CD14-positive monocyte (primary cell): ENCODE measurements around the gene BAAT. TPM values are rescaled to one million over a fixed set of nuclear protein-coding genes. Genes with fewer than 3 reads are reported as not detected.

ENCODE experiments used
- DNase-seq, 3 donors: peaks; one replicate each; pipeline ENCODE4 v3.0.0-alpha.2; 2011 to 2022
- H2AFZ ChIP-seq: 2 replicates; pipeline ENCODE4 v1.6.0; 2012; ENCODE audit warnings: mild to moderate bottlenecking, low read depth, low read length, inconsistent platforms; ENCODE audit not compliant: insufficient read depth, poor library complexity, severe bottlenecking
- H3K27ac ChIP-seq, 2 donors: 1 replicate in 1 of 2; 2 replicates in 1 of 2; pipeline ENCODE4 v1.5.1; 2012 to 2013; ENCODE audit warnings: low read length in 2 of 2, control low read depth in 1 of 2, inconsistent platforms in 1 of 2, low read depth in 1 of 2, mild to moderate bottlenecking in 1 of 2
- H3K27me3 ChIP-seq, 2 donors: one replicate each; pipeline versions ENCODE4 v1.6.0 to v1.6.1; 2011 to 2013; ENCODE audit warnings: low read length in 2 of 2; ENCODE audit not compliant: control insufficient read depth in 2 of 2, insufficient read depth in 2 of 2
- H3K36me3 ChIP-seq, 2 donors: replicated peaks in 1 of 2; 1 replicate in 1 of 2; 2 replicates in 1 of 2; pipeline versions ENCODE4 v1.5.1 to v1.6.1; 2012 to 2013; ENCODE audit warnings: low read length in 2 of 2, control low read depth in 1 of 2, inconsistent platforms in 1 of 2, mild to moderate bottlenecking in 1 of 2; ENCODE audit not compliant: insufficient read depth in 2 of 2, control insufficient read depth in 1 of 2
- H3K4me1 ChIP-seq, 2 donors: 1 replicate in 1 of 2; 2 replicates in 1 of 2; pipeline versions ENCODE4 v1.5.1 to v1.6.1; 2012 to 2013; ENCODE audit warnings: low read length in 2 of 2, control low read depth in 1 of 2, inconsistent platforms in 1 of 2, mild to moderate bottlenecking in 1 of 2, moderate library complexity in 1 of 2; ENCODE audit not compliant: insufficient read depth in 2 of 2, control insufficient read depth in 1 of 2
- H3K4me2 ChIP-seq: replicated peaks from 2 replicates; pipeline ENCODE3; 2012; ENCODE audit warnings: low read length, moderate library complexity, mild to moderate bottlenecking; ENCODE audit not compliant: poor library complexity, severe bottlenecking; ENCODE audit errors: extremely low read depth
- H3K4me3 ChIP-seq, 3 experiments: fragments of 200-600 bp in 1 of 3; sonication (generic) in 1 of 3; replicated peaks in 1 of 3; 1 replicate in 2 of 3; 2 replicates in 1 of 3; pipeline ENCODE4 v1.5.1; 2011 to 2013; ENCODE audit warnings: low read length in 3 of 3, mild to moderate bottlenecking in 3 of 3, control low read depth in 2 of 3, low read depth in 2 of 3, inconsistent platforms in 1 of 3, moderate library complexity in 1 of 3
- H3K79me2 ChIP-seq: 2 replicates; pipeline ENCODE4 v1.6.0; 2012; ENCODE audit warnings: mild to moderate bottlenecking, control low read depth, inconsistent platforms, low read length, moderate library complexity; ENCODE audit not compliant: insufficient read depth
- H3K9ac ChIP-seq: 2 replicates; pipeline ENCODE4 v1.6.0; 2017; ENCODE audit warnings: low read length, mild to moderate bottlenecking; ENCODE audit not compliant: insufficient read depth, poor library complexity, severe bottlenecking
- H3K9me3 ChIP-seq, 2 donors: replicated peaks in 1 of 2; 1 replicate in 1 of 2; 2 replicates in 1 of 2; pipeline versions ENCODE4 v1.5.1 to v1.6.1; 2012 to 2013; ENCODE audit warnings: low read length in 2 of 2, control low read depth in 1 of 2; ENCODE audit not compliant: control insufficient read depth in 1 of 2, insufficient read depth in 1 of 2
- H4K20me1 ChIP-seq: 2 replicates; pipeline ENCODE4 v1.6.0; 2012; ENCODE audit warnings: mild to moderate bottlenecking, low read length, control low read depth, moderate library complexity; ENCODE audit not compliant: insufficient read depth
- H3K27ac Mint-ChIP-seq, 7 donors: one replicate each; pipeline ENCODE4 v1.8.0; 2020; ENCODE audit warnings: mild to moderate bottlenecking in 7 of 7, mixed read lengths in 7 of 7, moderate library complexity in 6 of 7, inconsistent platforms in 2 of 7
- H3K27me3 Mint-ChIP-seq, 3 donors: one replicate each; pipeline ENCODE4 v1.8.0; 2021 to 2022; ENCODE audit warnings: low read depth in 3 of 3, mild to moderate bottlenecking in 3 of 3, mixed read lengths in 3 of 3, moderate library complexity in 3 of 3, inconsistent platforms in 1 of 3
- H3K36me3 Mint-ChIP-seq, 2 donors: one replicate each; pipeline ENCODE4 v1.8.0; 2020; ENCODE audit warnings: mixed read lengths in 2 of 2, inconsistent platforms in 1 of 2, mild to moderate bottlenecking in 1 of 2
- H3K4me1 Mint-ChIP-seq: one replicate; pipeline ENCODE4 v1.8.0; 2020; ENCODE audit warnings: mild to moderate bottlenecking, mixed read lengths
- H3K4me3 Mint-ChIP-seq, 2 donors: one replicate each; pipeline ENCODE4 v1.8.0; 2020; ENCODE audit warnings: mild to moderate bottlenecking in 2 of 2, mixed read lengths in 2 of 2, moderate library complexity in 1 of 2
- H3K9me3 Mint-ChIP-seq, 7 donors: one replicate each; pipeline ENCODE4 v1.8.0; 2020 to 2022; ENCODE audit warnings: mixed read lengths in 7 of 7, mild to moderate bottlenecking in 6 of 7, moderate library complexity in 6 of 7, inconsistent platforms in 2 of 7
- WGBS: methylation state at CpG from one replicate; pipeline ENCODE4 v1.1.5; 2013; ENCODE audit warnings: missing lambda C conversion rate; ENCODE audit not compliant: insufficient coverage; 5-methylcytosine and 5-hydroxymethylcytosine counted together
- intact Hi-C, 2 donors: fragments of 100-400 bp; cut with micrococcal nuclease; formaldehyde crosslinking; loops; one replicate each; pipeline versions ENCODE4 v1.15.0 to v1.15.1; 2023
- polyA plus RNA-seq, 3 donors: library from polyadenylated mRNA; depleted of rRNA in 1 of 3; unstranded in 2 of 3; stranded (reverse) in 1 of 3; fragments of 300-500 nt in 2 of 3; fragments of >200 nt in 1 of 3; fragmentation: Illumina TruSeq in 2 of 3; gene quantifications; 1 replicate in 2 of 3; 2 replicates in 1 of 3; pipeline ENCODE4 v1.2.3, GENCODE V29; 2012 to 2021
- TF ChIP-seq, protein P1 (sequence below): fragments of 200-600 bp; IDR thresholded peaks from one replicate; pipeline ENCODE4 v1.8.0; 2022; ENCODE audit warnings: antibody characterized with exemption, mild to moderate bottlenecking

BAAT gene
- polyA plus RNA-seq, 3 donors = not detected

- Mint-ChIP-seq H3K4me1 (no peaks in the 10 kb centered on the region), H3K36me3 (no peaks in the 10 kb centered on the region), H3K9me3 (no peaks in the 10 kb centered on the region), H3K4me3 (no peak overlapping the region), H3K27ac (no peak overlapping the region), H3K27me3 (peaks cover 3 to 9% (median 3%) of the 10 kb centered on the region in 3 donors)
- Histone ChIP-seq H3K27ac (no peak overlapping the region), H2AFZ (no peak overlapping the region), H3K4me2 (no peak overlapping the region), H3K4me1 (no peaks in the 10 kb centered on the region), H3K9ac (no peak overlapping the region), H3K4me3 (no peak overlapping the region), H4K20me1 (no peaks in the 10 kb centered on the region), H3K79me2 (no peaks in the 10 kb centered on the region), H3K36me3 (no peaks in the 10 kb centered on the region), H3K9me3 (no peaks in the 10 kb centered on the region), H3K27me3 (peaks cover 0 to 8% of the 10 kb centered on the region in 2 donors)
- DNase-seq = no peak
- TF ChIP-seq, protein P1, sequence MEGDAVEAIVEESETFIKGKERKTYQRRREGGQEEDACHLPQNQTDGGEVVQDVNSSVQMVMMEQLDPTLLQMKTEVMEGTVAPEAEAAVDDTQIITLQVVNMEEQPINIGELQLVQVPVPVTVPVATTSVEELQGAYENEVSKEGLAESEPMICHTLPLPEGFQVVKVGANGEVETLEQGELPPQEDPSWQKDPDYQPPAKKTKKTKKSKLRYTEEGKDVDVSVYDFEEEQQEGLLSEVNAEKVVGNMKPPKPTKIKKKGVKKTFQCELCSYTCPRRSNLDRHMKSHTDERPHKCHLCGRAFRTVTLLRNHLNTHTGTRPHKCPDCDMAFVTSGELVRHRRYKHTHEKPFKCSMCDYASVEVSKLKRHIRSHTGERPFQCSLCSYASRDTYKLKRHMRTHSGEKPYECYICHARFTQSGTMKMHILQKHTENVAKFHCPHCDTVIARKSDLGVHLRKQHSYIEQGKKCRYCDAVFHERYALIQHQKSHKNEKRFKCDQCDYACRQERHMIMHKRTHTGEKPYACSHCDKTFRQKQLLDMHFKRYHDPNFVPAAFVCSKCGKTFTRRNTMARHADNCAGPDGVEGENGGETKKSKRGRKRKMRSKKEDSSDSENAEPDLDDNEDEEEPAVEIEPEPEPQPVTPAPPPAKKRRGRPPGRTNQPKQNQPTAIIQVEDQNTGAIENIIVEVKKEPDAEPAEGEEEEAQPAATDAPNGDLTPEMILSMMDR = no peak
- WGBS = 40% methylated on average over 1 of the region's 2 CpGs
- intact Hi-C loops = loop anchor here in 1 of 2 donors (10.0 kb wide), 1 partner anchor 710 kb away; no protein-coding TSS in a partner anchor
Observed at GRCh38 chr9:101315112-101315450, 69.7 kb downstream of the BAAT start.

DNA sequence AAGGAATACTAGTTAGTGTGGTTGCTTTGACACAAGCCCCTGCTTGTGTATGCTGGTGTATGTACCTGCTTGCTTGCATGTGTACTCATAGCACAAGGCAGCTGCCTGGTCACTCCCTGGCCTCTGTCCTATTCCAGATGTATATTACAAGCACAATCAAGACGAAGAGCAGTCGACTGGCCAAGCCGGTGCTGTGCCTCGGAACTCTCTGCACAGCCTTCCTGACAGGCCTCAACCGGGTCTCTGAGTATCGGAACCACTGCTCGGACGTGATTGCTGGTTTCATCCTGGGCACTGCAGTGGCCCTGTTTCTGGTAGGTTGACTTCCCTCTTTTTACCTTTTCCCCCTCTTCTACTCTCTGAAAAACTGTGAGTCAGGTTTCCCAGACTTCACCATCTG, 72.1 kb downstream of the BAAT start:
- Mint-ChIP-seq H3K27me3 (peaks cover 1 to 11% (median 1%) of the 10 kb centered on the region in 3 donors), H3K4me1 (no peaks in the 10 kb centered on the region), H3K4me3 (no peak overlapping the region), H3K27ac (no peak overlapping the region), H3K9me3 (no peaks in the 10 kb centered on the region), H3K36me3 (no peaks in the 10 kb centered on the region)
- Histone ChIP-seq H3K9me3 (no peaks in the 10 kb centered on the region), H3K4me1 (no peaks in the 10 kb centered on the region), H4K20me1 (no peaks in the 10 kb centered on the region), H3K4me3 (no peak overlapping the region), H2AFZ (no peak overlapping the region), H3K27me3 (peaks cover 0 to 8% of the 10 kb centered on the region in 2 donors), H3K79me2 (no peaks in the 10 kb centered on the region), H3K27ac (no peak overlapping the region), H3K4me2 (no peak overlapping the region), H3K36me3 (no peaks in the 10 kb centered on the region), H3K9ac (no peak overlapping the region)
- TF ChIP-seq, protein P1 = no peak
- DNase-seq = no peak
- intact Hi-C loops = loop anchor here (5.0 to 10.0 kb wide), 3 partner anchors 595 to 708 kb away; no protein-coding TSS in a partner anchor
- 80% methylated on average over 8 of the region's 8 CpGs for WGBS
